Kidney epithelial cell (primary cell): ENCODE data around the gene BCAS3. TPM values are rescaled to one million over a fixed set of nuclear protein-coding genes. Genes with fewer than 3 reads are reported as not detected.

Experiments
- DNase-seq: peaks from one replicate; pipeline ENCODE4 v3.0.0-alpha.2; 2010; ENCODE audit warnings: low read depth
- H3K27me3 ChIP-seq: 2 replicates; pipeline ENCODE4 v1.6.0; 2011; ENCODE audit warnings: low read length; ENCODE audit not compliant: control insufficient read depth, insufficient read depth
- H3K36me3 ChIP-seq: 2 replicates; pipeline ENCODE4 v1.5.1; 2011; ENCODE audit warnings: low read length; ENCODE audit not compliant: control insufficient read depth, insufficient read depth
- H3K4me3 ChIP-seq: 2 replicates; pipeline ENCODE4 v1.5.1; 2011; ENCODE audit warnings: low read depth, mild to moderate bottlenecking, control low read depth, low read length
- CTCF ChIP-seq: IDR thresholded peaks from 2 replicates; pipeline ENCODE4 v1.5.1; 2011; ENCODE audit warnings: mild to moderate bottlenecking, moderate library complexity, low read length, control low read depth, inconsistent platforms; ENCODE audit not compliant: insufficient read depth, poor library complexity, severe bottlenecking
- total RNA-seq: library from RNA; depleted of rRNA; stranded (reverse); fragments of >200 nt; gene quantifications from 2 replicates; pipeline ENCODE4 v1.2.3, GENCODE V29; 2015

Gene BCAS3
- total RNA-seq, 1 donor from 2014 or later = 26.7 TPM

GRCh38 chr17:61402978-61403800 is 725.5 kb downstream of the BCAS3 start:
- no peak for TF ChIP-seq CTCF
- no peak overlapping the region for H3K4me3 ChIP-seq
- no peaks in the 10 kb centered on the region for H3K36me3 ChIP-seq
- H3K27me3 ChIP-seq = peaks cover 85% of the 10 kb centered on the region
- no peak for DNase-seq

- no peak for TF ChIP-seq CTCF
- Histone ChIP-seq H3K27me3 (peaks cover 84% of the 10 kb centered on the region), H3K4me3 (no peak overlapping the region), H3K36me3 (no peaks in the 10 kb centered on the region)
- no peak for DNase-seq
Observed at GRCh38 chr17:61403801-61404662, 726.4 kb downstream of the BCAS3 start.

GRCh38 chr17:61404663-61404912 is 726.9 kb downstream of the BCAS3 start:
- Histone ChIP-seq H3K4me3 (no peak overlapping the region), H3K27me3 (peaks cover 82% of the 10 kb centered on the region), H3K36me3 (no peaks in the 10 kb centered on the region)
- DNase-seq = no peak
- no peak for TF ChIP-seq CTCF

GRCh38 chr17:61404913-61405685 is 727.4 kb downstream of the BCAS3 start:
- H3K4me3 ChIP-seq = no peak overlapping the region
- peaks cover 85% of the 10 kb centered on the region for H3K27me3 ChIP-seq
- no peak for DNase-seq
- H3K36me3 ChIP-seq = no peaks in the 10 kb centered on the region
- no peak for TF ChIP-seq CTCF

- Histone ChIP-seq H3K36me3 (no peaks in the 10 kb centered on the region), H3K27me3 (peaks cover 88% of the 10 kb centered on the region)
Observed at GRCh38 chr17:61405686-61406536, 728.3 kb downstream of the BCAS3 start.

More at GRCh38 chr17:61405686-61406536, 728.3 kb downstream of the BCAS3 start:
- DNase-seq = no peak
- no peak overlapping the region for H3K4me3 ChIP-seq
- no peak for TF ChIP-seq CTCF
